Uterus (tissue), 4 donors: ENCODE data around the gene CLEC18C. TPM values are rescaled to one million over a fixed set of nuclear protein-coding genes. Genes with fewer than 3 reads are reported as not detected.
"Not testable (repeated sequence)": the region's sequence is repeated elsewhere in the genome, so short reads cannot be mapped to it uniquely, and the experiment has no call there.

Experiments used
- DNase-seq, 2 donors: peaks; one replicate each; pipeline ENCODE4 v3.0.0-alpha.2; 2019 to 2020
- H3K27ac ChIP-seq, 2 donors: fragments of 200-600 bp; sonication (generic); 1 replicate in 1 of 2; 2 replicates in 1 of 2; pipeline ENCODE4 v1.5.1; 2016 to 2018
- H3K27me3 ChIP-seq, 2 donors: fragments of 200-600 bp; sonication (generic); one replicate each; pipeline ENCODE4 v1.5.1; 2018 to 2019; ENCODE audit warnings: control low read depth in 1 of 2
- H3K36me3 ChIP-seq, 2 donors: fragments of 200-600 bp; sonication (generic); one replicate each; pipeline ENCODE4 v1.5.1; 2019; ENCODE audit warnings: control low read depth in 1 of 2
- H3K4me1 ChIP-seq, 2 donors: fragments of 200-600 bp; sonication (generic); one replicate each; pipeline ENCODE4 v1.5.1; 2018 to 2019; ENCODE audit warnings: control low read depth in 1 of 2
- H3K4me3 ChIP-seq, 2 donors: fragments of 200-600 bp; sonication (generic); 1 replicate in 1 of 2; 2 replicates in 1 of 2; pipeline ENCODE4 v1.5.1; 2018 to 2019; ENCODE audit warnings: mild to moderate bottlenecking in 1 of 2
- H3K9me3 ChIP-seq, 2 donors: fragments of 200-600 bp; sonication (generic); one replicate each; pipeline ENCODE4 v1.5.1; 2019; ENCODE audit warnings: control low read depth in 1 of 2
- CTCF ChIP-seq, 4 experiments: fragments of 200-600 bp in 2 of 4; fragments of 450-650 bp in 2 of 4; sonication (generic) in 2 of 4; IDR thresholded peaks; one replicate each; pipeline ENCODE4 v1.5.1; 2016 to 2019; ENCODE audit warnings: antibody characterized with exemption in 4 of 4, mild to moderate bottlenecking in 2 of 4, moderate library complexity in 1 of 4
- POLR2A ChIP-seq, 2 donors: fragments of 450-650 bp; IDR thresholded peaks; one replicate each; pipeline ENCODE4 v1.6.1; 2016; ENCODE audit warnings: antibody characterized with exemption in 2 of 2, mild to moderate bottlenecking in 1 of 2, moderate library complexity in 1 of 2
- intact Hi-C: fragments of 100-400 bp; cut with DNase I; formaldehyde crosslinking; loops from one replicate; pipeline ENCODE4 v1.15.1; 2023; ENCODE audit warnings: low total_unique reads
- total RNA-seq, 4 donors: library from RNA; depleted of rRNA in 3 of 4; stranded (reverse); fragments of >200 nt in 3 of 4; gene quantifications; one replicate each; pipeline versions ENCODE4 v1.1.0 to v1.2.4, GENCODE V29; 2014 to 2023
- donor health status: DM: yes; HTN: yes; CAD: no.

CLEC18C gene
- total RNA-seq, 4 donors from 2014 or later = 0.28 to 1.0 TPM; not detected in 2

- H3K9me3 ChIP-seq = no peaks in the 10 kb centered on the region
- DNase-seq = no peak
- no peaks in the 10 kb centered on the region for H3K36me3 ChIP-seq
- TF ChIP-seq POLR2A (IDR thresholded peaks at IDR 0.05) (no peak), CTCF (IDR thresholded peaks at IDR 0.05) (no peak)
- no peak overlapping the region for H3K4me3 ChIP-seq
- no peaks in the 10 kb centered on the region for H3K27me3 ChIP-seq
- intact Hi-C loops = no loop called here
- H3K27ac ChIP-seq = no peak overlapping the region
- no peaks in the 10 kb centered on the region for H3K4me1 ChIP-seq
Observed at GRCh38 chr16:70151391-70151790, 22.2 kb upstream of the CLEC18C start.

GRCh38 chr16:70151941-70152509, 21.6 kb upstream of the CLEC18C start:
- intact Hi-C loops = no loop called here
- H3K27ac ChIP-seq = no peak overlapping the region
- no peaks in the 10 kb centered on the region for H3K4me1 ChIP-seq
- no peak for DNase-seq
- no peaks in the 10 kb centered on the region for H3K36me3 ChIP-seq
- H3K27me3 ChIP-seq = no peaks in the 10 kb centered on the region
- H3K4me3 ChIP-seq = no peak overlapping the region
- no peaks in the 10 kb centered on the region for H3K9me3 ChIP-seq
- no peak for TF ChIP-seq POLR2A (IDR thresholded peaks at IDR 0.05)
- no peak for TF ChIP-seq CTCF (IDR thresholded peaks at IDR 0.05)

DNA sequence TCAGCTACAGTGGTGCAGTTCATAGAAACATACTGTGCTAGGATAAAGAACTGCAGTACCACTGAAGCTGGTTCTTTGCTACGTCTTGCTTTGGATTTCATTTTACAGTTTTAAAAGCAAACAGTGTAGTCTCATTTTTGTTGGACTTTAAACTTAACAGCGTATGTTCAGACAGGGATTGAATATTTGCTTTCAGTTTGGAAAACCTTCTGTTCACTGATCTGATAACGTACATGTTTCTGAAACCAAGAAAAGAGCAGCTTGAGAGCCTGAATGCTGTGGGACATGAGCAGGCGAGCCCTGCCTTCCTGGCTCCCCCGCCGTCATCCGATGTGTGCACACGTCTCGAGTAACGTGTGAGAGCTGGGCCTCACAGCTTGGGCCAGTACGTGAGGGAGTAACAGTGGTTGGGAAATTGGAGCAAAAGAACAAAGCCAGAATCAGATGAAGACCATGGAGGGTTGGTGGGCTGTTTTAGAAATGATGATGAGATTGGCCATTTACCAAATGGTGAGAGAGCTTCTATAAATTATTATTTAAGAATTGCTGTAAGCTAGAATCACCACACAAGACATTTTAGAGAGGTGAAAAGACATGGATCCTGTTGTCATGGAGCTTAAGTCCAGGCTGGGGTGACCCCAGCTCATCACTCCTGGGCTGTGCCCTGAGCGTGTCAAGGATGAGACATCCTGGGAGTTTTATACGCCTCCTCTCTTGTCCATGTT, 20.8 kb upstream of the CLEC18C start:
- intact Hi-C loops = no loop called here
- no peak overlapping the region for H3K27ac ChIP-seq
- no peaks in the 10 kb centered on the region for H3K27me3 ChIP-seq
- no peak overlapping the region for H3K4me3 ChIP-seq
- H3K4me1 ChIP-seq = no peaks in the 10 kb centered on the region
- no peaks in the 10 kb centered on the region for H3K9me3 ChIP-seq
- no peaks in the 10 kb centered on the region for H3K36me3 ChIP-seq
- DNase-seq = no peak
- TF ChIP-seq POLR2A (IDR thresholded peaks at IDR 0.05) (no peak), CTCF (IDR thresholded peaks at IDR 0.05) (no peak)

- H3K4me1 ChIP-seq, H3K27me3 ChIP-seq, intact Hi-C loops, H3K27ac ChIP-seq, H3K9me3 ChIP-seq, H3K36me3 ChIP-seq, H3K4me3 ChIP-seq, DNase-seq: not testable (repeated sequence)
Observed at GRCh38 chr16:70154736-70155135, 18.9 kb upstream of the CLEC18C start.

GRCh38 chr16:70156207-70156978, 17.2 kb upstream of the CLEC18C start:
- intact Hi-C loops = no loop called here
- no peak overlapping the region for H3K27ac ChIP-seq
- no peaks in the 10 kb centered on the region for H3K36me3 ChIP-seq
- no peaks in the 10 kb centered on the region for H3K27me3 ChIP-seq
- no peak for TF ChIP-seq POLR2A (IDR thresholded peaks at IDR 0.05)
- no peak for TF ChIP-seq CTCF (IDR thresholded peaks at IDR 0.05)
- H3K9me3 ChIP-seq = no peaks in the 10 kb centered on the region
- no peak for DNase-seq
- H3K4me1 ChIP-seq = no peaks in the 10 kb centered on the region
- H3K4me3 ChIP-seq = no peak overlapping the region
